ENCODE measurements around the gene HHLA2. TPM values are rescaled to one million over a fixed set of nuclear protein-coding genes. Genes with fewer than 3 reads are reported as not detected.
"Not testable (repeated sequence)": the region's sequence is repeated elsewhere in the genome, so short reads cannot be mapped to it uniquely, and the experiment has no call there.

The HHLA2 gene
- total RNA-seq, 1 donor from 2014 or later = not detected

DNA sequence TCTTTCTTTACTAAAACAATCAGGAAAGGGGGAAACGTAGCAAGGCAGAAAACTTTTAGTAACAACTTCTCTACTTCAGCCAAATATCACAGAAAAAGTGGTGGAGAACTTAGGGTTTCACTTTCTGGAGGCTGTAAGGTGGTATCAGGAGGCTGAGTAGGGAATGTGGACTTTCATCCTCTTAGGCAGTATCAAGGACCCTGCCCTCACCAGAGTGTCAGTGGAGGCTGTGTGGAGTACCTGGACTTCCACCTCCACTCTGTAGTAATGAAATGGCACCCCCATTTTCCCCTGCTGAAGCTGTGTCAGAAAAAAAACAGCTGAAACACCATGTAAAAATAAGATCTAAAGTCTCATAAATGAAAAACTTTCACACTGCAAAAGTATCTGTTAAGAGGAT, 11.2 kb upstream of the HHLA2 start:
- H3K27ac Mint-ChIP-seq (ENCODE audit: unreplicated experiment) = no peak overlapping the region
- DNase-seq (ENCODE audit: low spot score) = no peak
- no peaks in the 10 kb centered on the region for H3K36me3 Mint-ChIP-seq (ENCODE audit: low read depth, unreplicated experiment)
- no peak overlapping the region for H3K4me3 Mint-ChIP-seq (ENCODE audit: unreplicated experiment)
- no peaks in the 10 kb centered on the region for H3K27me3 Mint-ChIP-seq (ENCODE audit: unreplicated experiment)
- TF ChIP-seq, protein P1, sequence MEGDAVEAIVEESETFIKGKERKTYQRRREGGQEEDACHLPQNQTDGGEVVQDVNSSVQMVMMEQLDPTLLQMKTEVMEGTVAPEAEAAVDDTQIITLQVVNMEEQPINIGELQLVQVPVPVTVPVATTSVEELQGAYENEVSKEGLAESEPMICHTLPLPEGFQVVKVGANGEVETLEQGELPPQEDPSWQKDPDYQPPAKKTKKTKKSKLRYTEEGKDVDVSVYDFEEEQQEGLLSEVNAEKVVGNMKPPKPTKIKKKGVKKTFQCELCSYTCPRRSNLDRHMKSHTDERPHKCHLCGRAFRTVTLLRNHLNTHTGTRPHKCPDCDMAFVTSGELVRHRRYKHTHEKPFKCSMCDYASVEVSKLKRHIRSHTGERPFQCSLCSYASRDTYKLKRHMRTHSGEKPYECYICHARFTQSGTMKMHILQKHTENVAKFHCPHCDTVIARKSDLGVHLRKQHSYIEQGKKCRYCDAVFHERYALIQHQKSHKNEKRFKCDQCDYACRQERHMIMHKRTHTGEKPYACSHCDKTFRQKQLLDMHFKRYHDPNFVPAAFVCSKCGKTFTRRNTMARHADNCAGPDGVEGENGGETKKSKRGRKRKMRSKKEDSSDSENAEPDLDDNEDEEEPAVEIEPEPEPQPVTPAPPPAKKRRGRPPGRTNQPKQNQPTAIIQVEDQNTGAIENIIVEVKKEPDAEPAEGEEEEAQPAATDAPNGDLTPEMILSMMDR (IDR thresholded peaks at IDR 0.05; ENCODE audit: unreplicated experiment) = no peak
- peaks cover 5% of the 10 kb centered on the region for H3K4me1 Mint-ChIP-seq (ENCODE audit: unreplicated experiment)
- H3K9me3 Mint-ChIP-seq (ENCODE audit: unreplicated experiment) = no peaks in the 10 kb centered on the region

DNA sequence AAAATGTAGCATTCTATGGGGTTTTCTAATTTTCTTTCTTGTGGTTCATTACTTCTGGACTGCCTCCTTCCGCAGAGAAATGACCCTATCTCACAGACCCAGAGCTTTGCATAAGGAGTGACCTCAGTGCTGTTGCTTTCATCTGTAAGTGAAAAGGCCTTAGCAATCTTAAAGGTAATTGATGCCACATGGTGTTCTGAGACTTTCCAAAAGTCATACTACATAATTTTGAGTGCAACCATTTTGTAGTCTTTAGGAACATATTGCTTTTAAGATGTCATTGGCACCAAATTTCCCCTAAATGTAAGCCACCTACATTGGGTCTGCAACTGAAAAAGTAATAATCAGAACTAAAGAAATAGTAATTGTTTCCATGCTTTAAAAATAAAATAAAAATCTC, 9.2 kb upstream of the HHLA2 start:
- H3K4me3 Mint-ChIP-seq (ENCODE audit: unreplicated experiment) = no peak overlapping the region
- no peaks in the 10 kb centered on the region for H3K9me3 Mint-ChIP-seq (ENCODE audit: unreplicated experiment)
- TF ChIP-seq, protein P1 (IDR thresholded peaks at IDR 0.05; ENCODE audit: unreplicated experiment) = no peak
- H3K27me3 Mint-ChIP-seq (ENCODE audit: unreplicated experiment) = no peaks in the 10 kb centered on the region
- no peak overlapping the region for H3K27ac Mint-ChIP-seq (ENCODE audit: unreplicated experiment)
- DNase-seq (ENCODE audit: low spot score) = no peak
- peaks cover 5% of the 10 kb centered on the region for H3K4me1 Mint-ChIP-seq (ENCODE audit: unreplicated experiment)
- H3K36me3 Mint-ChIP-seq (ENCODE audit: low read depth, unreplicated experiment) = no peaks in the 10 kb centered on the region

GRCh38 chr3:108288193-108288592, 8.2 kb upstream of the HHLA2 start:
- not testable (repeated sequence) for H3K36me3 Mint-ChIP-seq (ENCODE audit: low read depth, unreplicated experiment); DNase-seq (ENCODE audit: low spot score); H3K27me3 Mint-ChIP-seq (ENCODE audit: unreplicated experiment); H3K27ac Mint-ChIP-seq (ENCODE audit: unreplicated experiment); H3K4me1 Mint-ChIP-seq (ENCODE audit: unreplicated experiment); H3K9me3 Mint-ChIP-seq (ENCODE audit: unreplicated experiment); H3K4me3 Mint-ChIP-seq (ENCODE audit: unreplicated experiment)

DNA sequence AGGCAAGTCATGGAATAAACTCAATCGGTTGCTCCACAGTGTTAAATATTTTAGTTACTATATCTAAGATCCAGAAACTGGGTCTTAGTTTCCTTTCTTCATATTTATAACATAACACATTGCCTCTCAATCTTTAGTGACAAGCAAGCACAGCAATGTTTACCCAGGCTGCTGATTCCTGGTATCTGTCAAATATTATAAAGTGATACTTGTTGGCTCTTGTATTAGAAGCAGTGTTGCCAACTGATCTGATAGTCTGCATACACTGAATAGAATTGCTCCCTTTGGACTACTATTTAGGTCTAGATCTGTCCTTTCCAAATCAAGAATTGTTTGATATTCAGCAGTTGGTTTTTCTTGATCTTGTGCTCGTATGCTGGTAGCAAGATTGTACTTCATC, 7.2 kb upstream of the HHLA2 start:
- Mint-ChIP-seq H3K36me3 (ENCODE audit: low read depth, unreplicated experiment) (no peaks in the 10 kb centered on the region), H3K4me3 (ENCODE audit: unreplicated experiment) (no peak overlapping the region)

GRCh38 chr3:108292450-108292849, 3.9 kb upstream of the HHLA2 start:
- H3K36me3 Mint-ChIP-seq (ENCODE audit: low read depth, unreplicated experiment) = no peaks in the 10 kb centered on the region
- H3K4me1 Mint-ChIP-seq (ENCODE audit: unreplicated experiment) = no peaks in the 10 kb centered on the region
- H3K9me3 Mint-ChIP-seq (ENCODE audit: unreplicated experiment) = no peaks in the 10 kb centered on the region
- TF ChIP-seq, protein P1 (IDR thresholded peaks at IDR 0.05; ENCODE audit: unreplicated experiment) = no peak
- H3K27ac Mint-ChIP-seq (ENCODE audit: unreplicated experiment) = no peak overlapping the region
- no peak overlapping the region for H3K4me3 Mint-ChIP-seq (ENCODE audit: unreplicated experiment)
- no peaks in the 10 kb centered on the region for H3K27me3 Mint-ChIP-seq (ENCODE audit: unreplicated experiment)
- DNase-seq (ENCODE audit: low spot score) = no peak

More for the DNA sequence above, 7.2 kb upstream of the HHLA2 start:
- Mint-ChIP-seq H3K9me3 (ENCODE audit: unreplicated experiment) (no peaks in the 10 kb centered on the region), H3K4me1 (ENCODE audit: unreplicated experiment) (peaks cover 2% of the 10 kb centered on the region), H3K27me3 (ENCODE audit: unreplicated experiment) (no peaks in the 10 kb centered on the region), H3K27ac (ENCODE audit: unreplicated experiment) (no peak overlapping the region)
- no peak for DNase-seq (ENCODE audit: low spot score)
- TF ChIP-seq, protein P1 (IDR thresholded peaks at IDR 0.05; ENCODE audit: unreplicated experiment) = no peak

DNA sequence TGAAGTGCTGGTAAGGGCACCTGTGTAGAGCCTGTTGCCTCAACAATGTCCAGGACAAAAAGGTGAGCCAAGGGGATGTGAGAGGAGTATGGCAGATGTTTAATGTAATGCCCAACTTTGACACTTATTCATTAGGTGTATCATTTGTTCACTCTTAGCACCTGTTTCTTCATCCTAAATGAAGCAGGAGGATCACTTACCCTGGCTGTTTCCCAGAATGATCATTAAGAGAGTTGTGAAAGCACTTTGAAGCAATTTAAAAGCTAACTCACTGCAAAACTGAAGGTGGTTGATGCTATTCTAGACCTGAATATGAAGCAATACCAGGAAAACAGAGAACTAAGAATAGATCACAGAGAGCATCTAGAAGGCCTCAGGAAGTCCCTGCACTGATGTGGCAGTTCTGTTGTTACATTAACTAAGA, 3.4 kb upstream of the HHLA2 start:
- Mint-ChIP-seq H3K27ac (ENCODE audit: unreplicated experiment) (no peak overlapping the region), H3K36me3 (ENCODE audit: low read depth, unreplicated experiment) (no peaks in the 10 kb centered on the region), H3K4me1 (ENCODE audit: unreplicated experiment) (no peaks in the 10 kb centered on the region), H3K4me3 (ENCODE audit: unreplicated experiment) (no peak overlapping the region), H3K9me3 (ENCODE audit: unreplicated experiment) (no peaks in the 10 kb centered on the region), H3K27me3 (ENCODE audit: unreplicated experiment) (no peaks in the 10 kb centered on the region)
- DNase-seq (ENCODE audit: low spot score) = no peak
- TF ChIP-seq, protein P1 (IDR thresholded peaks at IDR 0.05; ENCODE audit: unreplicated experiment) = no peak
